Neural crest cell (in vitro differentiated cells): Measurements from ENCODE around the gene GDAP1L1. TPM values are rescaled to one million over a fixed set of nuclear protein-coding genes. Genes with fewer than 3 reads are reported as not detected.
A peak's percentile ranks its signal among the peaks of the same experiment; 100 is the strongest.

Experiments
- DNase-seq: peaks from one replicate; pipeline ENCODE4 v3.0.0; 2021; ENCODE audit warnings: low read depth, mixed read lengths, low spot score
- H3K27ac Mint-ChIP-seq: one replicate; pipeline ENCODE4 v1.8.0; 2021; ENCODE audit warnings: mild to moderate bottlenecking, mixed read lengths; ENCODE audit not compliant: unreplicated experiment
- H3K27me3 Mint-ChIP-seq: 2 replicates; pipeline ENCODE4 v1.8.0; 2021; ENCODE audit warnings: low read depth, mild to moderate bottlenecking, mixed read lengths
- H3K36me3 Mint-ChIP-seq: 2 replicates; pipeline ENCODE4 v1.8.0; 2021; ENCODE audit warnings: low read depth, mild to moderate bottlenecking, mixed read lengths
- H3K4me1 Mint-ChIP-seq: 2 replicates; pipeline ENCODE4 v1.8.0; 2021; ENCODE audit warnings: mixed read lengths
- H3K4me3 Mint-ChIP-seq: one replicate; pipeline ENCODE4 v1.8.0; 2021; ENCODE audit warnings: mild to moderate bottlenecking, mixed read lengths
- H3K9me3 Mint-ChIP-seq: 2 replicates; pipeline ENCODE4 v1.8.0; 2021; ENCODE audit warnings: mixed read lengths
- CTCF ChIP-seq: fragments of 200-600 bp; sonication (generic); conservative IDR thresholded peaks from 2 replicates; pipeline ENCODE4 v1.5.0; 2021; ENCODE audit warnings: antibody characterized with exemption, mild to moderate bottlenecking
- total RNA-seq: library from RNA; stranded (reverse); gene quantifications from 2 replicates; pipeline ENCODE4 v1.2.1, GENCODE V29; 2021

Gene GDAP1L1
- total RNA-seq, 1 donor from 2014 or later = 10.9 TPM

GRCh38 chr20:44271915-44272663, 25.0 kb downstream of the GDAP1L1 start:
- no peaks in the 10 kb centered on the region for H3K36me3 Mint-ChIP-seq
- H3K27ac Mint-ChIP-seq = no peak overlapping the region
- no peak for DNase-seq
- no peaks in the 10 kb centered on the region for H3K4me1 Mint-ChIP-seq
- H3K27me3 Mint-ChIP-seq = no peaks in the 10 kb centered on the region
- H3K9me3 Mint-ChIP-seq = no peaks in the 10 kb centered on the region
- peak; percentile 24 for TF ChIP-seq CTCF
- no peak overlapping the region for H3K4me3 Mint-ChIP-seq

GRCh38 chr20:44273231-44274215, 26.4 kb downstream of the GDAP1L1 start:
- DNase-seq = no peak
- Mint-ChIP-seq H3K9me3 (peaks cover 2% of the 10 kb centered on the region), H3K4me3 (no peak overlapping the region), H3K27ac (no peak overlapping the region), H3K36me3 (no peaks in the 10 kb centered on the region), H3K4me1 (no peaks in the 10 kb centered on the region), H3K27me3 (no peaks in the 10 kb centered on the region)
- TF ChIP-seq CTCF = no peak

GRCh38 chr20:44274303-44275017, 27.4 kb downstream of the GDAP1L1 start:
- H3K36me3 Mint-ChIP-seq = peaks cover 2% of the 10 kb centered on the region
- no peaks in the 10 kb centered on the region for H3K4me1 Mint-ChIP-seq
- DNase-seq = no peak
- no peak overlapping the region for H3K4me3 Mint-ChIP-seq
- H3K27ac Mint-ChIP-seq = no peak overlapping the region
- H3K9me3 Mint-ChIP-seq = peaks cover 2% of the 10 kb centered on the region
- no peaks in the 10 kb centered on the region for H3K27me3 Mint-ChIP-seq
- TF ChIP-seq CTCF = no peak

GRCh38 chr20:44279228-44279627, 32.1 kb downstream of the GDAP1L1 start:
- Mint-ChIP-seq H3K27me3 (no peaks in the 10 kb centered on the region), H3K27ac (no peak overlapping the region), H3K4me1 (peaks cover 11% of the 10 kb centered on the region), H3K9me3 (peaks cover 2% of the 10 kb centered on the region), H3K36me3 (peaks cover 4% of the 10 kb centered on the region), H3K4me3 (no peak overlapping the region)
- no peak for DNase-seq
- TF ChIP-seq CTCF = no peak

- Mint-ChIP-seq H3K36me3 (peaks cover 4% of the 10 kb centered on the region), H3K4me3 (no peak overlapping the region), H3K27ac (no peak overlapping the region), H3K9me3 (peaks cover 2% of the 10 kb centered on the region), H3K27me3 (no peaks in the 10 kb centered on the region), H3K4me1 (peaks cover 11% of the 10 kb centered on the region)
- no peak for DNase-seq
- no peak for TF ChIP-seq CTCF
Observed at GRCh38 chr20:44280387-44280786, 33.3 kb downstream of the GDAP1L1 start.
